Measurements from ENCODE around the gene DNASE1.
"Not testable (repeated sequence)": the region's sequence is repeated elsewhere in the genome, so short reads cannot be mapped to it uniquely, and the experiment has no call there.

Gene DNASE1

DNA sequence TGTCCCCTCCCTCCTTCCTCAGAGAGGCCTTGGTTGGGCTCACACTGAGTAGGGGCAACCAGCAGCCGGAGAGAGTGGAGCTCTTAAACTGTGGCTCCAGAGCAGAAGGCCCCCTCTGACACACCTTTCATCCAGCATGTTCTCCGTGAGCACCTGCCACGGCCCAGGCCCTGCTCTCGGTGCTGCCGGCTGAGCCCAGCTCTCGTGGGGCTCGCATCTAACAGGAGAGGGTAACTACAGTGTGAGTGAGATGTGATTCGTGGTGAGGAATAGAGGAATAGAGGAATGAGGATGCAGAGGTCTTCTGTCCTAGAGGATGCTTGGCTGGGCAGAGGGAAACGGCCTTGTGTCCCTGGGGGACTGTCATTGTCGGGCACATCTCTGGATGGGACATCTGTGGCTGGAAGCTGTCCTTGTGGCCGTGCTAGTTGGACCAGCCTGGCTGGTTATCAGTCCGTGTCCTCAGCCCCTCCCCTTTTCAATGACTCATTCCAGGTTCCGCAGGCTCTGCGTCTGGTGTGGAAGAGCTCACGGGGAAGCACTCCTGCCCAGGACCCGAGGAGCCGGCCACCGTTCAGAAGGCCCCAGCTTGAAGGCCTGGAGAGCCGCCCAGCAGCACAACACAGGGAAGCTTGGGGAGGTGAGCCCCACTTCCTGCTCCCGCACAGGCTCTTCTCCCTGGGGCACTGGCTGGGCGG lies 11.9 kb upstream of the DNASE1 start:
- no peak for DNase-seq

DNA sequence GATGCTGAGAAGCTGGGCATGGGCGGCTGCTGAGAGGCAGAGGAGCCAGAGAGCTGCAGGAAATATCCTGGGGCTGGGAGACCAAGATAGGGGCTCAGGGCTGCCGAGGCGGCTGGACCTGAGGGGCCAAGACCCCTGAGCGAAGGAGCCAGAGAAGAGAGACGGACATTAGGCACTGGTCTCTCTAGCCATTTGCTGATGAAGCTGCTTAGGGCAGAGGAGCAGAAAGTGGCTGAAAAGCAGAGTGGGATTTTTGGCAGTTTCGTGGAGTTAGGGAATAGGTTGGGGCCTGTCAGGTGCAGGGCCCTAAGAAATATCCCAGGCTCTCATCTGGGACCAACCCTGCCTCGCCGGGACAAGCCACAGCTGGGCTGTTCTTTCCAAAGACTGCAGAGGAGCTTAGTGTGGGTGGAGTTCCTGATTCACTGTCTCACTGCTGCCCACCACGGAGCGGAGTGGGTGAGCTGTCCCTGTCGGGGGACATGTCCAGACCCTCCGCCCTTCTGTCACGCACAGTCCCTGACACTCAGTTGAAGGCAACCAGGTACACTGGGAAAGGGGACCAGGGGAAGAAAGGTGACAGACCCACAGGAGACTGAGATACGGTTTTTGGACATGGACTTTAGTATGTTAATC lies 11.3 kb upstream of the DNASE1 start:
- no peak for DNase-seq

DNA sequence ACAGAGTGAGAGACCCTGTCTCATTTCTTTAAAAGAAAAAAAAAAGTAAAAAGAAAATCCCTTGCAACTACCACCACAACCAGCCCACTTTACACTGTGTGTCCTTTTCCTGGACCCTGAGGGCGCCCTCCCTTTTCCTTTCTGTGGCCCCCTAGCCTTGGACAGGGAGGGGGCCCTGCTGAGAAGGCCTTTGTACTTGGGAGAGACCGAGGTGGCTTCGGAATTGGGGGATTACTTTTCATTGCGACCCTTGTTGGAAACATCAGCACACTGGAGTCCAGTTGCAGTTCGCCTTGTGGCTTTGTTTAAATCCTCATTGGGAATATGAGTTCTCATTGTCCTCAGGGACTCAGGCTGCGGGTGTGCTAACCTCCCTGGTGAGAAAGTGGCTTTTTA lies 9.4 kb upstream of the DNASE1 start:
- no peak for DNase-seq

DNA sequence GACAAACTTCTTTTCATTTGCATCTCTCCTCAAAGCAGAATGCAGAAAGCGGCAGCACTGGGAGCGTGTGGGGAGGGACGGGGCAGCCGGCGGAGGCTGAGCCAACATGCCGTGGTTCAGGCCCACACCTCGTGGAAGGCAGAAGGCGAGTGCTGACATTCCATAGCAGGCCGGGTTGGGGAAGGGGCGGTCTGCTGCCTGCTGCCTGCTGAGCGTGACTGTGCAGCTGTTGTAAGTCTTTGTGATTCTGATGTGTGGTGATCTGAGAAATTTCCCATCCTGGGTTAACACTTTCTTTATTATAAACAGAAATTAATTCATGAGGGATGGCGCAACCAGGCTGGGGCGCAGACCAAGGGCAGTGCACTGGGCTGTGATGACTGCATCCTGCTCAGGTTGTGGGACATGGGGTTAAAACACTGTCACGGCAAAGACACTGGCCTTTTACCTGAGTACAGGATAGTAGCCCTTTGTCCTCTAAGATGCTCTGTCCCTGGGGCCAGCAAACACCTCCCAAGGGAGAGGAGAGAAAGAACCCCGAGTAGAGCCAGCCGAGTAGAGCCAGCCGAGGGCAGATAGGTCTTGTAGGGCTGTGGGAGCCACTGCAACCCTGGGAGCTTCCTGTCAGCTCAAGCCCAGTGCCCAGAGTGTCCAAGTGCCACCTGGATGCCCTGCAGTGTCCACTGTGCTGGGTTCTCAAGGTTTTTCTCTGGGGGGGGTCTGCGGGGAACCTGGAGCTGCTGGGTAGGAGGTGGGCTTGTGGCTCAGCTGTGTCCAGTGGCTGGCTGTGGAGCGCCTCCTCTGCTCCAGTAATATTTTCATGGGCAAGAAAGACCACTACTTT lies 8.8 kb upstream of the DNASE1 start:
- no peak for DNase-seq

DNA sequence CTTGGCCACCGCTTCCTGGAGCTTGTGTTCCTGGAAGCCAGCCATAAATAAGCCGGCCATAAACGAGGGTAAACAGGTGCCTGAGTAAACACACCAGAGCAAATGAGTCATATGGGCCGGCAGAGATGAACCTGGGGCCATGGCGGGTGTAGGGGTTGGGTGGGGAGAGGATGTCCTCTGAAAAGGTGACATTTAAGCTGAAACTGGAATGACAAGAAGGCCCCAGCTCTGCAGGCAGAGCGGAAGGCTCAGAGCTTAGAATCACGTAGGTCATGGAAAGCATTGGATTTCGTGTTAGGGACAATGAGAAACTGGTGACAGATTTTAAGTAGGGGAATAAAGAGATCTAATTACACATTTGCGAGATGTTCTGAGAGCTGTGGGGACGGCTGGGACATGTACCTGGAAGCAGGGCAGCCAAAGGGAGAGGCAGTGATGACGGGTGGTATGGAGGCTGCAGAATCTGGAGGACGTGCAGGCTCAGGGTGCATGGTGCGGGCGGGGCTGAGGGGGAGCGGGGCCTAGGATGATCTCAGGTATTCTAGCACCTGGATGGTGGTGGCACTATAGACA lies 8.1 kb upstream of the DNASE1 start:
- no peak for DNase-seq

DNA sequence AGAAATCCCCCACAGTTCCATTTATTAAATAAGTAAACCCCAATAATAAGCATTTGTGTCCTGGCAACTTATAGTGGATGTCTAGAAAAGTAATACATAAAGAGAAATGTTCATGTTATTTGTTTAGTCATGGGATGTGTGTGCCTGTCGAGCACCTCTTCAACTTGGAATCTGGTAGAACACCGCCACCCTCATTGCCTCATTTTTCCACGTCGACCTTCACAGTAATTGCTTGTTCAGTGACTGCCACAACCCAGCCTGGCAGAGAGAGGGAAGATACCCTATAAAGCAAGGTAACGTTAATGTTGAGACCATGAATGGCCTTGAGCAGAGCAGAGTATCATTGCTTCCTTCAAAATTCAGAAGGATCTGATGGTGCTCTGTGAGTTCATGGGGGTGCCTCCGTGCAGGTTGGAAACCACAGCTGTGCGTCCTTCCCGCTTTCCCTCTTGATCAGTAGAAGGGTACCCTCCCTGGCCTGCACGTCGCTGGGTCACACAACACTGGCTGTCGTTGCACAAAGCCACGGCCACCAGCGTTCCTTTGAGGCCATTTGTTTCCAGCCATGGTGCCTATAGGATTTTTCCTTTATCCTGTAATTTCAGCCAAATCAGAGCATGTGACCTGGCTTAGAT lies 3.7 kb upstream of the DNASE1 start:
- DNase-seq = no peak

DNA sequence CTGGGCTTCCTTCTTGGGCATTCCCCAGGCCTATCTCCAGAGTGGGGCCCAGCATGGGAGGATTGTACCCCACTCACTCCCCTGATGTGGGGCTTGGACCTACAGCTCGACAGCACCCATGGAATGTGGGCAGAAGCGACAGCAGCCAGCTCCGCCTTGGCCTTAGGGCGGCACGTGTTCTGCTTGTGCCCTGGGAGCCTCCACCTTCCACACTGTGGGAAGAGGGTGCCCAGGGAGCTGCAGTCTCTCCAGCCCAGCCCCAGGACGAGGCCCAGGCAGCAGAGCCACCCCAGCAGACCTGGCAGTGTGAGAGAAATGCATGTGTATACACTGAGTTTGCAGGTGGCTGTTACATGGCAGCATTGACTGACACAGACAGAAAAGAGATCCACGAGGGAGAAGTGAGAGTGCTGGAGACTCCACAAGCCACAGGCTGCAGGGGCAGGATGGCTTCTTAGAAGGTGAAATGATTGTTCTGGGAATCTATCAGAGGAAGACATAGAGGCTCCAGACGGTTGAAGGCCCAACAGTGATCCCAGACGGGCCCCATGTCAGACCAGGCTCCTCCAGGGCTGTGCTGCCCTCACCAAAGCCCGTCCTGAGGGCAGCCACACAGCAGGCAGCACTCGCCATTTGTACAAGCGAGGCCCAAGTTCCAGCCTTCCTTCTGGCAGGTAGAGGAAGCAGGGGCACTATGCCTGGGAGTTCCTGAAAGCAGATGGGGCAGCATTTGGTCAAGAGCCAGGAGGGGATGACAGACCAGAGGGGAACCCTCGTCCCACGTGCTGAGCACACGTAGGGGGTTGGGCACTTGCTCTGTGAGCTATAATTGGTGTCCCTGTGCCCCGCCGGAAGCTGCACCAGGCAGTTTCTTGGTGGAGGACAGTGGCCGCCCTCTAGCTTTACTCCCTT lies 2.8 kb upstream of the DNASE1 start:
- DNase-seq = no peak

DNA sequence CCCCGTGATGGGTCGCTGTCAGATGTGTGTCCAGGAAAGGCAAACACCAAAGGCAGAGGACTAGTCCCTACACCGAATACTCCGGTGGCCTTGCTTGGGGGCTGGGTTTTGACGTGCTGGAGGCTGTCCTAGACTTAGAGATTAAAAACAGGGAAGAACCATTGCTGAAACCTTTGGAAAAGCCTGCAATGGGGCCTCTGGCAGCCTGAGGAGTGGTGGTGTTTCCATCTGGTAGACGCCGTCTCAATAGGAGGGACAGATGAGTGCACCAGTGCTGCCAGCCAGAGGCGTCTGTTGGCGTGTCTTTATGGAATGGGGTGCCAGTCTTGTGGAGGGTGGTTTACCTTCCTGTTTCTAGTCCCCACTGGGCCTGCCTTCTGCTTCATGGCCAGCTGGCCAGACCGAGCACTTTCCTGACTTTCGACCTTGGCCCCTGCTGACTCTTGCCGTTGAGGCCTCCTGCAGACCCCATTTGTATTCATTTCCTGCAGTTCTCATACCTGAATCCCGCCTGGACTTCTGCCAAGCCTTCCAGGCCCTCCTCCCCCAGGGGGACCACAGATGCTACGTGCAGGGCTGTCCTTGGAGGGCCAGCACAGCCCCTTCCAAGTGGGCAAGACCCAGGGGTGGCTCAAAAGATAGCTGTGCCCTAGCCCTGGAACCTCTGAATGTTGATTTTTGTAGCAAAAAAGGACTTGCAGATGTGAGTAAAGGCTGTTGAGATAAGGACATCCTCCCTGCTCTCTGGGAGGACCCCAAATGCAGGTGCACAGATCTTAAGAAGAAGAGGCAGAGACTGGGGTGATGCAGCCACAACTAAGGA lies 1.9 kb upstream of the DNASE1 start:
- DNase-seq = no peak

DNA sequence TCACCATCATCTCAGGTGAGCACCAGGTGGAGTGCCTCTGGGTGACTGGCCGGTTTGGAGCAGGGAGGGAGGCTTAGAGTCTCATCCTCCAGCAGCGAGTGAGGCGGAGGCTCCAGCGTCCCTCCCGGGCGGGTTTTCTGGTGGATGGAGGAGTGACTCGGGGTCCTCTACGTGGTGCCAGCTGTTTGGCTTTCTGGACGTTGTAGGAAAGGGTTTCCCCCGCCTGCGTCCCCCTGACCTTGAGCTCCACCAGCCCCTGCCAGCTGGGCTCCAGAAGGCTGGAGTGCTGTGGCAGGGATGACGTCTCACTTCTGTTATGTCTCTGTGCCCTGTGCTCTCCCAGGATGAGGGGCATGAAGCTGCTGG lies 522 bp downstream of the DNASE1 start:
- DNase-seq = no peak

DNA sequence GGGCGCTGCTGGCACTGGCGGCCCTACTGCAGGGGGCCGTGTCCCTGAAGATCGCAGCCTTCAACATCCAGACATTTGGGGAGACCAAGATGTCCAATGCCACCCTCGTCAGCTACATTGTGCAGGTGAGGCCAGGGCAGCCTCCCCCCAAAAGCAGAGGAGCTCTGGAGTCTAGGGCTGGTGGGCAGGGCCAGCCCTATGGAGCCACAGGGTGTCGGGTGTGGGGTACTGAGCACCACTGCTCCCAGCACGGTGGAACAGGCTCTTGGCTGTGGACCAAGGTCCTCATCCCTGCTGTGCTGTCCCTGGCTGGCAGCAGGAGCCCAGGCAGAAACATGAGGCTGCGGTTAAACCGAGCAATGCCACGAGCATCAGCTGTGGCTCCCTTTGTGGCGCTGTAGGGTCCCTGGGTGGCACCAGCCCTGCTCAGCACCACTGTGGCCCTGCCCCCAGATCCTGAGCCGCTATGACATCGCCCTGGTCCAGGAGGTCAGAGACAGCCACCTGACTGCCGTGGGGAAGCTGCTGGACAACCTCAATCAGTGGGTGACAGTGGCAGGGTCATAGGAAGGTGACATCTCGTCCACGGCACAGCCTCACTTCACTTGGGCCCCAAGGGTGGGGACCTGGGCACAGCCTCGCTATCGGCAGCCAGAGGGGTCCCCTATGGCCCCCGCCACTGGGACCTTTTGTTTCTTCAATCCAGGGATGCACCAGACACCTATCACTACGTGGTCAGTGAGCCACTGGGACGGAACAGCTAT lies 1.1 kb downstream of the DNASE1 start:
- no peak for DNase-seq

DNA sequence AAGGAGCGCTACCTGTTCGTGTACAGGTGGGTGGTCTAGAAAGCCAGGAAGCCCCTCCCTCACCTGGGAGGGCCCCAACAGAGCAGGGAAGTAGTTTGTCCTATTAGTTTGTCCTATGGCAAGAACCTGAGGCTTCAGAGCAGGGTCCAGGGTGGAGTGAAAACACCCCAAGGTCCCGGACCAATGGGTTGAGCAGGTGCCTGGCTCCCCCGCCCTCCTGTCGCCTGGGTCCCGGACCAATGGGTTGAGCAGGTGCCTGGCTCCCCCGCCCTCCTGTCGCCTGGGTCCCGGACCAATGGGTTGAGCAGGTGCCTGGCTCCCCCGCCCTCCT lies 1.6 kb downstream of the DNASE1 start:
- not testable (repeated sequence) for DNase-seq

DNA sequence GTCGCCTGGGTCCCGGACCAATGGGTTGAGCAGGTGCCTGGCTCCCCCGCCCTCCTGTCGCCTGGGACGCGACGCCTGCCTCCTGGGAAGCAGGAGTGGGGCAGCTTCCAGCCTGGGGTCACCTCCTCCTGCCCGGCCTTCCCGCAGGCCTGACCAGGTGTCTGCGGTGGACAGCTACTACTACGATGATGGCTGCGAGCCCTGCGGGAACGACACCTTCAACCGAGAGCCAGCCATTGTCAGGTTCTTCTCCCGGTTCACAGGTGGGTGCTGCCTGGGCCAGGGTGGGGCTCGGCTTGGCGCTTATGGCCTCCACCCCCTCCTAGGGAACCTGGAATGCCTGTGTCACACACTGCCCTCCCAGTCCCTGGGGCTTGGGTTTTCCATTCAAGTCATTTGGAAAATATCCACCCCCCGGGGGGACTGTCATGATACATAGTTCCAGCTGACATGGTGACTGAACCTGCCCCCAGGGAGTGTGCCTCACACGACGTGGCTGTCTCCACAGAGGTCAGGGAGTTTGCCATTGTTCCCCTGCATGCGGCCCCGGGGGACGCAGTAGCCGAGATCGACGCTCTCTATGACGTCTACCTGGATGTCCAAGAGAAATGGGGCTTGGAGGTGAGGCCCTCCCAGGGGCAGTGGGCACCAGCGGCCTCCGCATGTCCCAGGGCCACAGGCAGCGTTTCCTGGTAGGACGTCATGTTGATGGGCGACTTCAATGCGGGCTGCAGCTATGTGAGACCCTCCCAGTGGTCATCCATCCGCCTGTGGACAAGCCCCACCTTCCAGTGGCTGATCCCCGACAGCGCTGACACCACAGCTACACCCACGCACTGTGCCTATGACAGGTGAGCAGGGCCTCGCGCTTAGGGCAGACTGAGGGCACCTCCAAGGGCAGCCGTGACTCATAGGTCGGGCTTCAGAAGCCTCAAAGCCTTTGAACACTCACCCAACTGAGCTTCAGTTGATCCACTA lies 2.3 kb downstream of the DNASE1 start:
- no peak for DNase-seq

DNA sequence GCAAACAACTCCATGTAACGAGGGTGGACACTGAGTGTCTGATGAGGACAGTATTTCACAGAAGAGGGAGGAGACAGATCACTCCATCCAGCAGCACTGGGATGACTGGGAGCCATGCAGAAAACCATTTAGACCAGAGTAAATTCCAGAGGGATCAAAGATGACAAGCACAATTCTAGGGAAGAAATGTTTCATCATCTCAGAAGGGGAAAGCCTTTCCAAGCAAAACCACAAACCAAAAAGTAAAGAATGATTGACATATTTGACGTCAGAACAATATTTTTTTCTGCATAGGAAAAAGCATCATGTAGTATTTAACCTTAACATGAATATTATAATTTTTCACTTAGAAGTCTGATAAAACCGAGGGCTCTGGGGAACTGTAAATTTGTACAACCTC lies 4.8 kb downstream of the DNASE1 start:
- DNase-seq = no peak

DNA sequence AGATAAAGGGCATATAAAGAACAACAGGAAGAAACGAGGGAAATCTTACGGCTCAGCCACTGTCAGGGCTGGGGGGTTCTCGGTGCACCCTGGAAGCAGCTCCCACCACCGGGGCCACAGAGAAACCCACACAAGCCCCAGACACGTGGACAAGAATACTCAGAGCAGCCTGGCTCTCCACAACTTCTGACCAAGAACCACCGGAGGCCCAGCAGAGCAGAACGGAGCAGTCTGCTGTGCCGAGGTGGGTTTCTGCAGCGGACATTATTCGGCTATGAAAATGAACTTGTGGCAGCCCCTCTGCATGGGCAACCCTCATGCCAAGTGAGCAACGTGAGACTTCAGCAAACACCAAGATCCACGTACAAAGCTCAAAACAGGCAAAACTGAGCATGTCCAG lies 6.8 kb downstream of the DNASE1 start:
- no peak for DNase-seq

DNA sequence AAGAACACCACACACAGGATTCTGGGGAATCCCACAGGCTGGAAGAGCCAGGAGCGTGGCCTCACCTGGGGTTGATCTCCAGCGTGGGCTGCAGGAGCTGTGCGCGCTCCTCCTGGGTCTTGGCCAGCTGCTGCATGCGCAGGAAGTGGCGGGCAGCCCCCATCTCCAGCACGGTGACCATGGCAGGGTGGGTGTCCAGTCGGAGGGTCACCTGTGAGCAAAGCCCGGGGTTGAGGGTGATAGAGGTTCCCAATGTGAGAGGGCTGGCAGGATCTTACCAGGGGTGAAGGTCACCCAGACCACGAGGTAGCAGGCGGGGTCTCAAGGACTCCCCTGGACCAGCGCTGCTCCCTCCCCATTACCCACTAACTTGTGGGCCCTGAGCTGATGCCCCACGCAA lies 7.4 kb downstream of the DNASE1 start:
- no peak for DNase-seq

DNA sequence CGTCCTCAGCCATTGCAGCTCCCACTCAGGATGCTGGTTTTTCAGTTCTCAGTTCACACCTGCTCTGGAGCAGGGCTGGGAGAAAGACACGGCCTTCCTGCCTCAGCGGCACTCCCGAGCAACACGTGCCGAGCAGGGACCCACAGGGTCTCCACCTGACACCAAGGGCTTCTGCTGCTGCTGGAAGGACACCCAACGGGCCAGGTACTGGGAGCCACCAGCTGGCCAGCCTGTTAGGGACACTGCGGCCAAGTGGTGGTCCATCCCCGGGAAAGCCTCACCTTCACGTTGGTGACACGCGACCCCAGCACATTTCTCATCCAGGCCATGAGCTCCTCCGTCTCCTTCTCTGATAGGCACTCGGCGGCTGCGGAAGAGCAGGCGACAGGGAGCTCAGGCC lies 8.1 kb downstream of the DNASE1 start:
- no peak for DNase-seq

DNA sequence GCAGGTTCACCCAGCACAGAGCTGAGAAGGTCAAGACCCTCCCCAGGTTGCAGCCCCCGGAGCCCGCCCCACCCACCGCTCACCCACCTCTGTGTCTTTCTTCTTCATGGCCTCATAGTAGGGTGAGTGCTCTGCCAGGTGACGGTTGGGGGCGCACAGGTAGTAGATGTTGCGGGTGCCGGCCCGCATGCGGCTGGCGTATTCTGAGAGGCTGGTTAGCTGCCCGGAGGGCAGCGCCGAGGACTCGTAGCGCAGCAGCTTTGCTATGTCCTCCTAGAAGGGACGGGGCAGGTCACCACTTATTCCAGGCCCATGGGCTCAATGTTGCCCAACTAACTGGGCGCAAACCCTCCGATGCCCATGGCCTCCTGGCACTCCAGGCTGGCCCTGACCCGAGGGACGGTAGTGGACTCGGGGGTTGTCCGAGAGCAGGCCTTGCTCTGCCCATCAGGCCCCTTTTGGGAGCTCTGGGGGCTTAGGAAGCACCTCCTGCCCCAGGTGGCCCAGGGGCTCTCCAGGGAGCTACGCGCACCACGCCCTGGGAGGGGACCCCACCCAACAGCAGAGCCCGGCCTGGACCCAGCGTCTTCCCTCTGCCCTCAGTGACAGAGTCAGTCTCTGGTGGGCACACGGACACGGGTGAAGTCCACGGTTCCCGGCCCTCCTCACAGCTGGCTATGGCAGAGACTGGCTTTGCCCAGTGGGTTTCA lies 9.9 kb downstream of the DNASE1 start:
- no peak for DNase-seq

DNA sequence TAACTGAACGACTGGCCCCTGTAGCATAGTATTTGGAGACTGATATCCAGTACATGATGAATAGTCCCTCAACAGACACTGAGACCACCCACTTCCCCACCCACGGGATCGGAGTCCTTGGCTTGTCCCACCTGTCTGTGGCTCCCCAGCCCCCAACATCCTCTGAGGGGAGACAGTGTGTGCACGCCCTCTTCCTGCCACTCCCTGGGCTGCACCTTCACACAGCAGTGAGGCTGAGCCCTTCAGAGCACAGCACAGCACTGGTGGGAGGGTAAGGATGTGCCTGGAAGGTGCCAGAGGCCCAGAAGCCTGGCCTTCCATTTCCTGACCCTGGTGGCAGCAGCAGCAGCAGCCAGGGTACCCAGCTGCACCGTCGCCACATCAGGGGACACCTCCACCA lies 11.0 kb downstream of the DNASE1 start:
- peak; percentile 18 for DNase-seq

DNA sequence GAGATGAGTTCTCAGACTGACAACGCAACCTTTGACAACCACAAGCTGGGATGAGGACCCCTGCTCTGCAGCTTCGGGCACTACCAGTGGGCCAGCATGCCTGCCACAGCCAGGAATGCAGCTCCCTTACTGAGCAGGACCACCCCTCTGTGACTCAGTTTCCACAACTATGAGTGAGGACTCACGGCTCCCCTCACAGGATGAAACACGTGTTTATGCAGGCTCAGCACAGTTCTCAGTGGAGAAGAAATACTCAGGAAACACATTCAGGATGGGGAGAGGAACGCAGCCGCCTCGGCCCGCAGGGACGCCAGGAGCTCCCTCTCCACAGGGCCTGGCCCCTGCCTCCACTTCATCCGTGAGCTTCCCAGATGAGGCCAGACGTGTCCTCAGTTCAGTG lies 14.1 kb downstream of the DNASE1 start:
- no peak for DNase-seq
